ENCODE results near the gene ZBED3.

GRCh38 chr5:77077829-77078176 lies 9.3 kb downstream of the ZBED3 start:
- TF ChIP-seq CTCF (IDR thresholded peaks at IDR 0.05) (no peak), POLR2A (IDR thresholded peaks at IDR 0.05) (no peak), POLR2AphosphoS5 (IDR thresholded peaks at IDR 0.05) (no peak), EP300 (IDR thresholded peaks at IDR 0.05) (no peak)
